HG03565 (cell line): Measurements from ENCODE around the gene SMIM22.

Source experiments
- ATAC-seq: cut with Tn5 transposase; IDR thresholded peaks from one replicate; pipeline ENCODE4 v1.9.1; 2021; ENCODE audit warnings: mild to moderate bottlenecking, moderate library complexity; ENCODE audit not compliant: unreplicated experiment

The SMIM22 gene

DNA sequence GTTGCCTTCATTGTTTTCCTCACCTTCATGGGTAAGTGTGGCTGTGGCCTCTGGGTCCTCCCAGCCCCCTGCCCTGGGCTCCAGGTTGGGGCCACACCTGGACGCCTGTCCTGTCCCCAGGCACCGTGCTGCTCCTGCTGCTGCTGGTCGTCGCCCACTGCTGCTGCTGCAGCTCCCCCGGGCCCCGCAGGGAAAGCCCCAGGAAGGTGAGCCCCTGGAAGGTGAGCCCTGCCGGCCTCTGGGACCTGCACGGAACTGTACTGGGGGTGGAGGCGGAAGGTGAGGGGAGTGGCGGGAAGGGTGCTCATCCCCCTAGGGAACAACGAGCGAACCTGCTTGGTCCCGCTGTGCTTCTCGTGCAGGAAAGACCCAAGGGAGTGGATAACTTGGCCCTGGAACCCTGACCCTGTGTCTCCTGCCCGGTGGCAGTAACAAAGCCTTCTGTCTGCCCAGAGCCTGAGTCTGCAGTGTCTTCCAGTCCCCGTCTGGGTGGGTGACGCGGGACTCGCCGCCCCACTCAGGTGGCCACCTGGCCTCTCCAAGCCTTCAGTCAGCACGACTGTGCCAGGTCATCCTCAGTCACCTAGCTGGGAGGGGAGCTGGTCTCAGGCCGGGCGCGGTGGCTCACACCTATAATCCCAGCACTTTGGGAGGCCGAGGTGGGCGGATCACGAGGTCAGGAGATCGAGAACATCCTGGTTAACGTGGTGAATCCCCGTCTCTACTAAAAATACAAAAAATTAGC lies 831 bp downstream of the SMIM22 start:
- no peak for ATAC-seq

DNA sequence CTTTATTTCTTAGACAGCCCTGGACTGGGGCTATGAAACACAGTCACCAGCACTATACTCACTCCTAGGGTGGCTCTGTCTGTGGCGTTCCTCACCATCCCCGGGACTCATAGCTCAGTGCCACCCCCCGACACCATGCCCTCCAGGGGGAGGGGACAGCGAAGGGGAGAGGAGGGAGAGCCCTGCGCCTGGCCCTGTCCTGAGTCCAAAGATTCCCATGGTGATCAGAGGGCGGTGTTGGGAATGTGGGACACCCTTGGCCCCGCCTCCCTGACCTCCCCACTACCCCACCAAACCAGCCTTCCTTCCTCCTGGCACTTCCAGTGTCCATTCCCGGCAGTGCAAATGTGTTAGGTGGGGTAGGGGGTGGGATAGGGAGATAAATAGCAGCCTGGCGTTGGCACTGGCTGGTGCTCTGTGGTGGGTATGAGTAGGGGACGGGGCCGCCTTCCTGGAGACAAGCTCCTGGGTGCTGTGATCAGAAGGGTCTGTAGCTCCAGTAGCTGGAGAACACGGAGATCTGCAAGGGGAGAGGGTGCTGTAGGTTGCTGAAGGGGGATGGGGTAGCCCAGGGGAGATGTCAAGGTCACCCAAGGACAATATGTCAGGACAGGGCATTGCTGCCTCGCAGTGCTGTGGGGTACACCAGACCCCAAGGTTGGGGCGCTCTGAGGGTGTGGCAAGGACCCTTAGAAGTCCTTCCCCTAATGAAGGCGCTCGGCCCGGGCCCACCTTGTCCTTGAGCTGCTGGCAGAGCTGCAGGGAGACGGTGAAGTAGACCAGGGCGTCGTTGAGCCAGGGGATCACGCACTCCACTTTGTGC lies 2.0 kb downstream of the SMIM22 start:
- no peak for ATAC-seq

DNA sequence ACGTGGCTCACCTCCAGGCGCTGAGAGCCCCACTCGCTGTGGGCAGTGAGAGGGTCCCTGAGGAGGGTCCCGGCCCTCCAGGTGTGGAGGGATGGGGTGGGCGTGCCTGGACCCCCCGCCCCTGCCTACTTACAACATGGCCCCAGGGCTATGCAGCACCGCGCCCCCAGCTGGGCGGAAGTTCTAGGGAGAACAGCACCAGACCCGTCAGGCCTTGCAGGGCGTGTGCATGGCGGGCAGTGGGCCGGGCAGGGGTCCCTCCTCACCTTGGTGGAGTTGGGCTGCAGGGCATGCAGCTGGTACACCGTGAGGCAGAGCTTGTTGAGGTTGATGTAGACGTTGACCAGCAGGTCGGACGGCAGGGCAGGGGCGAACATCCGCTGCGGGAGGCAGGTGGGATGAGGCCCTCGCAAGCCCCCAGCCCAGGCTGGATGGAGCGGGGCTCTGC lies 2.7 kb downstream of the SMIM22 start:
- ATAC-seq, result no peak

DNA sequence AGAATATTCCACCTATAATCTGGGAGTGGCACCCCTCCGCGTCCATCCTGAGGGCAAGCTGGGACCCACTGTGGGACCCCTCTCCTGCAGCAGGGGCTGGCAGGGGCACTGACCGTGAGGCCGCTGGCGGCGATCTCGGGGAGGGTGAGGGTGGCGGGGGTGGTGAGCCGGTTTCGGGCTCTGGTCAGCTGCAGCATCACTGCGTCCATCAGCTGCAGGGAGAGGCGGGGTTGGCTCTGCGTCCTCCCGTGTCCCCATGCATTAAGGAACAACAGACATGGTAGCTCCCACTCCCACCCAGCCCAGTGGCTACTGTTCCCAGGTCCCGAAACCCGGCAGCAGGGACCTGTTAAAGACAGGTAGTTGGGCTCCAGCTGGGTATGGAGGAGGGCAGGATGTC lies 3.3 kb downstream of the SMIM22 start:
- no peak for ATAC-seq

DNA sequence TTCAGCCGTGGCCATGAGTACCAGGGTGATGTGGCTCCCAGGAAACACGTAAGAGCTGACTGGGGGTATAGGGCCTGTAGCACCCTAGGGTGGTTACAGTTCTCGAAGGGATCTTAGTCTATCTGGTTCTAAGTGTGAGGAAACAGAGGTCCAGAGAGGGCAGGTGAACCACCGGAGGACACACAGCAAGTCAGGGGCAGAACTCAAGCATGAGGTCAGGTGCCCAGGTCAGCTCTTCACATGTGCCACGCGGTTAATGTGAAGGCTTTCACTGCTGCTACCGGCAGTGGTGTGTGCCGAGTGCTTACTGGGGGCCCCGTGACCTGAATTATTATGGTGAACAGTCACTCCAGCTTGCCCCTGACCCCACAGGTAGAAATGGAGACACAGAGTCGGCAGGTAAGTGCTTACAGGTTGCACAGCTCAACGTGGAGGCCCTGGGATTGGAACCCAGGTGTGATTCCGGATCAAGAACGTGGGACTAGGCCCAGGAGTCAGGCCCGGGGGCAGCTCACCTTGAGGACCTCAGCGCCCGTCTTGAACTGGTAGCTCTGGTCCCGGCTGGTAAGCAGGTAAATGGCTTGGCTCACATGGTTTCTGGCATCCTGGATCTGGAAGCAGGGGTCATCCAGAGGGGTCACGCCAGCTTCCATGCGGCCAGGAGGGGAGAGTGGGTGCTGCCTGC lies 4.1 kb downstream of the SMIM22 start:
- no peak for ATAC-seq

DNA sequence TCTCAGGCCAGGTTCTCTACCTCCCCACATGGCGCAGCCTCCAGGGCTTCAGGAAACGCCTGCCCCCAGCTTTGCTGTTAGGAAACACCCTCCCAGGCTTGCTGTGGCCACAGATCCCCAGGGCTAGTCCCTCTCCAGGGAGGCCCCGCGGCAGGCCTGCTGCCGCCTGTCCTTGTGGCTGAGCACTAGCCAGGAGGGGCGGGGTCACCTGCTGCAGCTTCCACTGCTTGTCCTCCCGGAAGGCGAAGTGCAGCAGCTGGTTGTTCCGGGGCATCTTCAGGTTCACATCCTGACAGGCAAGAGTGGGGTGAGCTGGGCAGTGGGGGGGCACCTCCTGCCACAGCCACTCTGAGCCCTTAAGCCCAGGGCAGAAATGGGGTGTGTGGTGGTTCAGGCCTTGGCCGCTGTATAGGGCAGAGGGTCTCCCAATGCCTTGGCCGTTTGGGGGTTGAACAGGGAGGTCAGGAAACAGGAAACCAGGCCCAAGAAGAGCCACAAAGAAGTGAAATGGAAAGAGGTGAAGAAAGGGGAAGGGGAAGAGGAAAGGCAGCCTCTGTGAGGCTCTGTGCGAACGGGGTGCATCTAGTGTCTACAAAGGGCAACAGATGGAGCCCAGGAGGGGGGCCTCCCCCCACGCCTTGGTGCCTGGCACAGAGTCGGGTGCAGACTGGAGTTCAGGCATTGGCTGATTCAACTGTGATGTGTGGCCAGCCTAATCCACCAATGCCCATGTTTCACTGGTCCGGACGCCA lies 5.3 kb downstream of the SMIM22 start:
- no peak for ATAC-seq

DNA sequence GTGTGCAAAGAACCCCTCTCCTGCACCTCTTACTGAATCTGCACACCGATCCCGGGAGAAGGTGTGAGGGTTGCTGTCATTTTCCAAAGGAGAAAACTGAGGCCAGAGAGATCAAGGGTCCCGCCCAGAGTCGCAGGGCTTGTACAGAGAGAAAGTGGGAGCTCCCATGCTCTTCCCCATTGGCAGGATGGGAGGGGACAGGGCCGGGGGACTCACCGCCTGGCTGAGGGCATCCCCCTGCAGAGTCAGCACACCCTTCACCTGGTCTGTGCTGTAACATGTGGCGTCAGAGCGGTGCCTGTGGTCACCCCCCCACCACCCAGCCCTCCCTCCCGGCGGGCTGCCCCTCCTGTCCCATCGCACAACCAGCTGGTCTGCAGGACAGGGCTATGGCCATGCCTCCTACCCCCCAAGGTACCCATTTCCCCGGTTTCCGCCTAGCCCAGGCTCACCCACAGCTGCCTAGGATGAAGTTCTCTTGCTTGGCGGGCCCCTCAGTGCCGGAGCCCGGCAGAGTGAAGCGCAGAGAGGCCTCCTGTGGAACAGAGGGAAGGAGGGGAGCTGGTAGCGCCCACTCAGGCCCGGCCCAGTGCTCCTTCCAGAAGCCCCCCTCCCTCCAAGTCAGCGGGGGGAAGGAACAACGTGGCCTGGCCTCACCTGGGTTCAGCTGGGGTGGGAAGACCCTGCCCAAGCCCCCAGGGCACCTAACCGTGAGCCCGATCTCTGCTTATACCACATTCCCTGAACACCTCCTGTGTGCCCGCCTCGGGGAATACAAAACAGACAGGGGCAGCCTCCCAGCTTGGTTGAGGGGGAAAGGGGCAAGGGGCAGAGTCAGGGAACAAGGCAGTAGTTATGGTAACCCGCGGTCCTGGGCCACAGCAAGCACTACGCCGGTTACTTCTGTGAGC lies 6.1 kb downstream of the SMIM22 start:
- ATAC-seq, result no peak

DNA sequence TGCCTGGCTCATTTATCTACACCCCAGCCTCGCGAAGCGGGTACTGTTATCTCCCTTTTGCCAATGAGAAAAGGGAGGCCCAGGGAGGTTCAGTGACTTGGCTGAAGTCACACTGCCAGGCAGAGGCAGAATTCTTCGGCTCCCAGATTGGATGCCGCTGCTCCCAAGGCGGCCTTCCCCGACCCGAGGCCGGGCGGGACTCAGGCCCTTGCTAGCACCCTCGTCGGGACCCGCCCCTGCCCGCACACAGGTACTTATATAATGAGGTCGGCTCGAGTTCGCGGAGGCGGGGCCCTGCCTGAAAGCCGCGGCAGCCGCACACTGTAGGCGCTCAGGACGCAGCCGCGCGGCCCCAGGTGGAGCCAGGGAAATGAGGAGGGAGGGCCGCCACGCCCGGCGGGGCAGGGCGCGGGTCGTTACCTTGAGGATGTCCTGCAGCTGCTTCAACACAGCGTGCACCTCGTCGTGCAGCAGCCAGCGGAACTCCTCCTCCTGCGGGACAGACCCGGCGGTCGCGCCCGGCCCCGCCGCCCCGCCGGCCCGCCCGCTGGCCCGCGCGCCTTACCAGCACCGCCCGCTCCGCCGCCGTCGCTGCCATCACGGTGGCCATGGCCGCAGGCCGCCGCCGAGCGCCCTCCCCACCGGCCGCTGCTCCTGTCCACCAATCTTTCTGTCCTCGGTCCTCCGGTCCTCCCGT lies 6.9 kb downstream of the SMIM22 start, which contains the start of gene ROGDI:
ROGDI (minus strand) TSS at position 672 of the 697 bp plus-strand sequence; CDS start at position 610, 62 bp downstream.
- peak; percentile 44 for ATAC-seq

DNA sequence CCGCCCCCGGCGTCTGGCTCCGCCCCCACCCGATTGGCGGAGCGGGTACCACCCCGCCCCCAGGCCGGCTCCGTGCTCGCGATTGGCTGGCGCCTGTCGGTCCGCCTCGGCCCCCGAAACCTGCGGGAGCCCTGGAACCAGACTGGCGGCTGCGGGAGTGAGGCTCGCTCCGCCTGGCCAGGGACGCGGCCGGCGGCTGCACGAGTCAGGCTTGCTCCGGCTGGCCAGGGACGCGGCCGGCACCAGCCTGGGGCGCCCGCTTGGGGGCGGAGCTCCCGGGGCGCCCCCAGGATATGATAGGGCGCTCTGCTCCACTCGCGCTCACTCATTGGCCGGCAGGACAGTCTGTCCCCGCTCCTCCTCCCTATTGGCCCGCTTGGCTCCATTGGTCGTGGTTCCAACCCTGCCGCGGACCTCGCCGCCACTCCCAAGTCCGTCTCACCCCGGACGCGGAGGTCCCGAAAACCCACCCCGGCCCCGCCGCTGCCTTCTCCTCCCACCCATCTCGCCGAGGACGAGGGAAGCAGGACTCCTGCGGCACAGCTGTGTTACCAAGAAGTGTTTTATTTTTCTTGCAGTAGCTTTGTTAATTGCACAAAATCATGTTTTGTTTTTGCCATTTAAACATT lies 7.6 kb downstream of the SMIM22 start:
- peak; percentile 82 for ATAC-seq

DNA sequence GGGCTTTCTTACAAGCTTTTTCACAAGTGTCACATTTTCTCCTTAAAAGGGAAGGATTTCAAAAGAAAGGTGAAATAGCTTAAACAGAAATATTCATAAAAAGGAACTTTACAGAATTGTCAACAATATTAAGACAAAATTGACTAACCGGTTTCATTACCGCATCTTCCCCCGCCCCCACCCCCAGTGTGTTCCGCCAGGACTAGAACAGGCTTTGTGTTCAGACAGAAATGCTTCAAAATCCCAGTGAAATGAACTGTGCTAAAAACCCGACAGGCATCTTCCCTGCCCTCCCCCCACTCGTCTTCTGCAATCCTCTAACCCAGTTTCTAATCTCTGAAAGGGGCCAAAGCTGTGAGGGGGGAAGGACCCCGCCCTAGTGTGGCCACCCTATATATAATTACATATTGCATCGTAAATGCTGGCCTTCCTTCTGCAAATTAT lies 8.3 kb downstream of the SMIM22 start:
- no peak for ATAC-seq

DNA sequence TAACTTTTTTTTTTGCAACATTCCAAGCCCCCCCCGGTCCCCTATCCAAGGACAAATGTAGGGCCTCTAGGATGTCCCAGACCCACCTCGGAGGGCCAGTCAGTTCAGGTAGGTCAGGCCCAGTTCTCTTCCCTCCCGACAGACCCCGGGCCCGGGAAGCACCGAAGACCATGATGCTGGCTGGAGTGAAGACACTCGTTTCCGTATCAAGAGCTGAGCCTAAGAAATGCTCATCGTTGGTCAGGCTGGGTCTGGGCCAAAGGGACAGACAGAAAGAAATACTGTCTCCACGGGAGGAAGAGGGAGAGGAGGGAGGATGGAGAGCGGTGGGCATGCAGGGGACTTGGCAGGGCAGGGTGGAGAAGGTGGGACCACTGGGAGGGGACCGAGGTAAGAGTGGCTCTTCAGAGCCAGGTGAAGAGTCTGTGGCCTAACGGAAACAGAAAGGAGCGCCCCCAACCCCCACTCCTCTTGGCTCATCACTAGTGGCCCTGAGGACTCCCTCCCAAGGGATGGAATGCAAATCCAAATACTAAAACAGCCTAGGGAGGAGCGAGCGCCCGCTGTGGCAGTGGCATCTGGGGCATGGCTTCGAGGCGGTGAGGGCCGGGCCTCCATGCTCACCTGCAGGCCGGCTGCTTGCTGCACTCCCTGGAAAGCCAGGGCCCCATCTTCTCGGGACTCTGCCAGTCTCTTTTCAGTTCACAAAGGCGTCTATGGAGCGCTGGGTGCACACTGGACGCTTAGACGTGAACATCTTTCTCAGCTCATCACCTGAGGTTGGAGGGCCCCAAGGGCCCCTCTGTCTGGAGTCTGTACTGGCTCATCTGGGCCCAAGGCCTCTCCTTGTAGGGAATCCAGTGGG lies 9.0 kb downstream of the SMIM22 start:
- ATAC-seq, result no peak

DNA sequence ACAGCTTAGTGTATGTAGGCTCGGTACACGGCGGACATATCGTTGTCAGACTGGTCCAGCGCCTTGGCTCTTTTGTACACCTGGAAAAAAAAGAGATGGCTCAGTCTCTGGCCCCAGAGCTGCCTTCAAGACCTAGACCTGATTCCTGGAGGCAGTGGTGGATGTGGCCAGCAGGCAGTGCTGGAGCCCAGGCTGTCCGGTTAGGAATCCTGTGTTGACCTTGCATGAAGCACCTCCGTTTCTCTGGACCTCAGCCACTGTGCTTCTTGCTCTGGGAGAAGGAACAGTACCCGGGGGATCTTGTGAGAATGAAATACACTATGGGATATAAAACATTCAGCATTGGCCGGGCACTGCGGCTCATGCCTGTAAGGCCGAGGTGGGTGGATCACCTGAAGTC lies 10.1 kb downstream of the SMIM22 start:
- ATAC-seq, result no peak

DNA sequence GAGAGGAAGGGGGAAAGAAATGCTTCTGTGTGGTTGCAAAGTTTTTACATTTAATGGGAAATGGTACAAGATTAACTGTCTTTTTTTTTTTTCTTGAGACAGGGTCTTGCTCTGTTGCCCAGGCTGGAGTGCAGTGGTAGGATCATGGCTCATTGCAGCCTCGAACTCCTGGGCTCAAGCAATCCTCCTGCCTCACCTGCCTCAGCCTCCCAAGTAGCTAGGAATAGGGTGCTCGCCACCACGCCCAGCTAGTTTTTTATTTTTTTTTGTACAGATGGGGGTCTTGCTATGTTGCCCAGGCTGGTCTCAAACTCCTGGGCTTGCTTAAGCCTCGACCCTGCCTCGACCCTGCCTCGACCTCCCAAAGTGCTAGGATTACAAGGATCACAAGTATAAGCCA lies 11.1 kb downstream of the SMIM22 start:
- ATAC-seq, result no peak

DNA sequence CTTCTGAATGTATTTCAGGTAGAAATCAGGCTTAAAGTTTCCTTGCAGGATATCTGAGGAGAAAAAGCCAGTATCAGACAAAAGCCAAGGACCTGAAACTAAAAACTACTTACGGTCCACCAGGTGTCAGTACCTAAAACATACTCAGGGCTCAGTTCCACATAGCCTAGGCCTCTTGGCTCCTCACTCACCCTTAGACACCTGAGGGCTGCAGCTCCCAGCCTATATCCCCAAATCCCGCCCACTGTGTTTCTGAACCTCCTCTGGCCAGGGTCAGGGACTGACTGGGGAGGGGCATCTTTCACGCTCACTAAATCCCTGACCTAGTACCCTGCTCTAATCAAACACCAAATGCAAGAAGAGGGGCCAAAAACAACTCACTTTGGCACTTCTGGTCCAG lies 16.1 kb downstream of the SMIM22 start:
- ATAC-seq, result no peak

DNA sequence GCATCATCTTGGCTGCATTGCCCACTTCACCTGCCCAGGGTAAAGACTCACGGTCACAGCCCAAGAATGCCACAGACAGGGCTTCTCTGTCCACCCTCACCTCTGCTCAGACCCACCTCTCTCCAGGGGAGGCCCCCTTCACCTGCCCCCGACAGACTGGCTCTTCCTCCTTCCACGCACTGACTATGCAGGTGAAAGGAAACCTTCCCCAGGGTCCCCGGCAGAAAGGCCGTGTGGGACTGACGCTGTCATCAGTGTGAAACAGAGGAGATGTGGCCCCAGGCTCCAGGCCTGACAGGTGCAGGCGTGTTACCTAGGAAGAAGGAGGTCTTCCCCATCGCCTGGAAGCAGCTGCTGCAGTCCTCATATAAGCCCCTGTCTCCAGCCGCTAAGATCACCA lies 16.6 kb downstream of the SMIM22 start:
- ATAC-seq, result no peak

DNA sequence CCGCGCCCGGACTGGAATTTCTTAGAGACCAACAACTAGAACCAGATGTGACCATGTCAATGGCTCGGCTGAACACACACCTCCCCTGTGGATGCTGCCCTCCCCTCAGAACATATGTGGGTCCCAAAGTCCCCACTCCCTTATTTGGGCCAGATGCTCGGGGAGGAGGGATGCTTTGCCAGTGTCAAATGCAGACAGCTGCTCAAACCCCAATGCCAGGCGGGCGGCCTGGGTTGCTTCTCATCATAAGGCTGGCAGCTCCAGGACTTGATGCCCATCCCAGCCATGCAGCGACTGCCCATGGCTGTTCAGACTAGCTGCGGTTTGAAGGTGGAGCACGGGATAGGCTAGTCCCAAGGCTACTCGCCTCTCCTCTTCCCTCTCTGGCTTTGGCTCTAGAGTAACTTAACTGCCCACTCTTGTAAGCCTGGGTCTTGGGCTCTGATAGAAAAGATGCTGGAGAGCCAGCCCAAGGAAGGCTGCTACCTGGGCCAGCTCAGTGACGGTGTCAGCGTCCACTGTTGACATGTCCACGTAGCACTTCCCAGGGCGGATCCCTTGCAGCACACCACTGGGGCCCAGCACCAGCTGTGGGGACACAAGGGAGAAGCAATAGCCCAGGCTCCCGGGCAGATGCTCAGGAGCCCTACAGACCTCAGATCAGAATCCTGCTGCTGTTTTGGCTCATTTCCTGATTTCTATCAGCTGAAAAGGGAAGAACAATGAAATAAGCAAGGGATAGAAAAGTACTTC lies 18.3 kb downstream of the SMIM22 start:
- no peak for ATAC-seq

DNA sequence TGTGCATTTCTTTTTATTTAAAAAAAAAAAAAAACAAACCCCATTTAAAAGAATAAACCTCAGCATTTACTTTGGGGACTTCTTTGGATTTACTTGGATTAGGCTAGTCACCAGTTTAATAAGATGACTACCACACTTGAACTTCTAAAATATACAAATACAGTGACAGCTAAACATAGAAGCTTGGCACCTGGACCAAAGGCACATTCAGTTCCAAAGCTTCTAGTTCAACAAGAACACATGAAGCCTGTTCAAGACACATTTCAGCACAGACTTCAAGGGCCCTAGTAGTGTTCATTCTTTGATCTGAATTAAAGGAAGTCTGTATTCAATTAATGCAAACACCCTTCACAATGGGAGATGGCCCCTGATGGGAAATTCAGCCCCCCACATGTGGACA lies 18.9 kb downstream of the SMIM22 start:
- no peak for ATAC-seq
